ENCODE data around the gene MBTD1. TPM values are rescaled to one million over a fixed set of nuclear protein-coding genes. Genes with fewer than 3 reads are reported as not detected.

The MBTD1 gene
- total and polyA plus RNA-seq, 9 of the 15 experiments (the other 6 are each of a cell fraction or from before 2014, with no cell fraction given), result 2.1 to 26.3 (median 13.3) TPM

- TF ChIP-seq, protein P1, sequence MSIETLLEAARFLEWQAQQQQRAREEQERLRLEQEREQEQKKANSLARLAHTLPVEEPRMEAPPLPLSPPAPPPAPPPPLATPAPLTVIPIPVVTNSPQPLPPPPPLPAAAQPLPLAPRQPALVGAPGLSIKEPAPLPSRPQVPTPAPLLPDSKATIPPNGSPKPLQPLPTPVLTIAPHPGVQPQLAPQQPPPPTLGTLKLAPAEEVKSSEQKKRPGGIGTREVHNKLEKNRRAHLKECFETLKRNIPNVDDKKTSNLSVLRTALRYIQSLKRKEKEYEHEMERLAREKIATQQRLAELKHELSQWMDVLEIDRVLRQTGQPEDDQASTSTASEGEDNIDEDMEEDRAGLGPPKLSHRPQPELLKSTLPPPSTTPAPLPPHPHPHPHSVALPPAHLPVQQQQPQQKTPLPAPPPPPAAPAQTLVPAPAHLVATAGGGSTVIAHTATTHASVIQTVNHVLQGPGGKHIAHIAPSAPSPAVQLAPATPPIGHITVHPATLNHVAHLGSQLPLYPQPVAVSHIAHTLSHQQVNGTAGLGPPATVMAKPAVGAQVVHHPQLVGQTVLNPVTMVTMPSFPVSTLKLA (conservative IDR thresholded peaks at IDR 0.05), result peak; percentile 100
- TF ChIP-seq E2F1 (CRISPR knock-in tag; IDR thresholded peaks at IDR 0.05) (no peak), CBFA2T3 (IDR thresholded peaks at IDR 0.05) (no peak), LARP7 (IDR thresholded peaks at IDR 0.05) (no peak), RUNX1 (IDR thresholded peaks at IDR 0.05; ENCODE audit: low read depth) (no peak), PTBP1 (IDR thresholded peaks at IDR 0.05; ENCODE audit: low read depth, low read length) (no peak), MYC (IDR thresholded peaks at IDR 0.05; ENCODE audit: low read depth, low read length) (peak; percentile 80), MYC (CRISPR knock-in tag; IDR thresholded peaks at IDR 0.05; ENCODE audit: borderline replicate concordance, low read depth) (no peak), RBM39 (optimal IDR thresholded peaks at IDR 0.05; ENCODE audit: low read depth, low read length) (no peak), MXI1 (IDR thresholded peaks at IDR 0.05; ENCODE audit: low read depth, low read length) (peak; percentile 98), THRB (CRISPR knock-in tag; conservative IDR thresholded peaks at IDR 0.05) (no peak), KLF13 (tag; IDR thresholded peaks at IDR 0.05; ENCODE audit: borderline replicate concordance, low read depth) (peak; percentile 98)
- TF ChIP-seq, protein P2, sequence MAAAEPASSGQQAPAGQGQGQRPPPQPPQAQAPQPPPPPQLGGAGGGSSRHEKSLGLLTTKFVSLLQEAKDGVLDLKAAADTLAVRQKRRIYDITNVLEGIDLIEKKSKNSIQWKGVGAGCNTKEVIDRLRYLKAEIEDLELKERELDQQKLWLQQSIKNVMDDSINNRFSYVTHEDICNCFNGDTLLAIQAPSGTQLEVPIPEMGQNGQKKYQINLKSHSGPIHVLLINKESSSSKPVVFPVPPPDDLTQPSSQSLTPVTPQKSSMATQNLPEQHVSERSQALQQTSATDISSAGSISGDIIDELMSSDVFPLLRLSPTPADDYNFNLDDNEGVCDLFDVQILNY (CRISPR knock-in tag; IDR thresholded peaks at IDR 0.05), result no peak
- TF ChIP-seq, protein P3, sequence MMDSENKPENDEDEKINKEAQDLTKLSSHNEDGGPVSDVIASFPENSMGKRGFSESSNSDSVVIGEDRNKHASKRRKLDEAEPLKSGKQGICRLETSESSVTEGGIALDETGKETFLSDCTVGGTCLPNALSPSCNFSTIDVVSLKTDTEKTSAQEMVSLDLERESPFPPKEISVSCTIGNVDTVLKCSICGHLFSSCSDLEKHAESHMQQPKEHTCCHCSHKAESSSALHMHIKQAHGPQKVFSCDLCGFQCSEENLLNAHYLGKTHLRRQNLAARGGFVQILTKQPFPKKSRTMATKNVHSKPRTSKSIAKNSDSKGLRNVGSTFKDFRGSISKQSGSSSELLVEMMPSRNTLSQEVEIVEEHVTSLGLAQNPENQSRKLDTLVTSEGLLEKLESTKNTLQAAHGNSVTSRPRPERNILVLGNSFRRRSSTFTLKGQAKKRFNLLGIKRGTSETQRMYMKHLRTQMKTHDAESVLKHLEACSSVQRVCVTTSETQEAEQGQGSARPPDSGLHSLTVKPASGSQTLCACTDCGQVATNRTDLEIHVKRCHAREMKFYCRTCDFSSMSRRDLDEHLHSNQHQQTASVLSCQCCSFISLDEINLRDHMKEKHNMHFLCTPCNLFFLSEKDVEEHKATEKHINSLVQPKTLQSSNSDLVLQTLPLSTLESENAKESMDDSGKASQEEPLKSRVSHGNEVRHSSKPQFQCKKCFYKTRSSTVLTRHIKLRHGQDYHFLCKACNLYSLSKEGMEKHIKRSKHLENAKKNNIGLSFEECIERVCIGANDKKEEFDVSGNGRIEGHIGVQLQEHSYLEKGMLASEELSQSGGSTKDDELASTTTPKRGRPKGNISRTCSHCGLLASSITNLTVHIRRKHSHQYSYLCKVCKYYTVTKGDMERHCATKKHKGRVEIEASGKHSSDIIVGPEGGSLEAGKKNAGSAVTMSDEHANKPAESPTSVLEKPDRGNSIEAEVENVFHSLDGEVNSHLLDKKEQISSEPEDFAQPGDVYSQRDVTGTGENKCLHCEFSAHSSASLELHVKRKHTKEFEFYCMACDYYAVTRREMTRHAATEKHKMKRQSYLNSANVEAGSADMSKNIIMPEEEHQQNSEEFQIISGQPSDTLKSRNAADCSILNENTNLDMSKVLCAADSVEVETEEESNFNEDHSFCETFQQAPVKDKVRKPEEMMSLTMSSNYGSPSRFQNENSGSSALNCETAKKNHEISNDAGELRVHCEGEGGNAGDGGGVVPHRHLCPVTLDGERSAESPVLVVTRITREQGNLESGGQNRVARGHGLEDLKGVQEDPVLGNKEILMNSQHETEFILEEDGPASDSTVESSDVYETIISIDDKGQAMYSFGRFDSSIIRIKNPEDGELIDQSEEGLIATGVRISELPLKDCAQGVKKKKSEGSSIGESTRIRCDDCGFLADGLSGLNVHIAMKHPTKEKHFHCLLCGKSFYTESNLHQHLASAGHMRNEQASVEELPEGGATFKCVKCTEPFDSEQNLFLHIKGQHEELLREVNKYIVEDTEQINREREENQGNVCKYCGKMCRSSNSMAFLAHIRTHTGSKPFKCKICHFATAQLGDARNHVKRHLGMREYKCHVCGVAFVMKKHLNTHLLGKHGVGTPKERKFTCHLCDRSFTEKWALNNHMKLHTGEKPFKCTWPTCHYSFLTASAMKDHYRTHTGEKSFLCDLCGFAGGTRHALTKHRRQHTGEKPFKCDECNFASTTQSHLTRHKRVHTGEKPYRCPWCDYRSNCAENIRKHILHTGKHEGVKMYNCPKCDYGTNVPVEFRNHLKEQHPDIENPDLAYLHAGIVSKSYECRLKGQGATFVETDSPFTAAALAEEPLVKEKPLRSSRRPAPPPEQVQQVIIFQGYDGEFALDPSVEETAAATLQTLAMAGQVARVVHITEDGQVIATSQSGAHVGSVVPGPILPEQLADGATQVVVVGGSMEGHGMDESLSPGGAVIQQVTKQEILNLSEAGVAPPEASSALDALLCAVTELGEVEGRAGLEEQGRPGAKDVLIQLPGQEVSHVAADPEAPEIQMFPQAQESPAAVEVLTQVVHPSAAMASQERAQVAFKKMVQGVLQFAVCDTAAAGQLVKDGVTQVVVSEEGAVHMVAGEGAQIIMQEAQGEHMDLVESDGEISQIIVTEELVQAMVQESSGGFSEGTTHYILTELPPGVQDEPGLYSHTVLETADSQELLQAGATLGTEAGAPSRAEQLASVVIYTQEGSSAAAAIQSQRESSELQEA (IDR thresholded peaks at IDR 0.05; ENCODE audit: low read depth), result no peak
These were observed 889 bp downstream of the MBTD1 start (continued) for GRCh38 chr17:51258756-51259563.
